Activated CD8-positive, alpha-beta memory T cell treated with anti-CD3 and anti-CD28 coated beads for 24 hours (primary cell): ENCODE results near the gene OPALIN.
"Not testable (repeated sequence)": the region's sequence is repeated elsewhere in the genome, so short reads cannot be mapped to it uniquely, and the experiment has no call there.

Source experiments
- DNase-seq: peaks from one replicate; pipeline ENCODE4 v3.0.0-alpha.2; 2020

OPALIN gene

GRCh38 chr10:96334616-96335526 is 23.9 kb downstream of the OPALIN start:
- DNase-seq = no peak

- no peak for DNase-seq
Measured at GRCh38 chr10:96333101-96333500, 25.7 kb downstream of the OPALIN start.

- no peak for DNase-seq
Measured at GRCh38 chr10:96327462-96327861, 31.3 kb downstream of the OPALIN start.

GRCh38 chr10:96325719-96326373 is 33.0 kb downstream of the OPALIN start:
- DNase-seq = no peak

GRCh38 chr10:96324447-96324846 is 34.4 kb downstream of the OPALIN start:
- DNase-seq = no peak

GRCh38 chr10:96322275-96322674 is 36.5 kb downstream of the OPALIN start:
- DNase-seq = no peak

- DNase-seq = no peak
Measured at GRCh38 chr10:96321822-96322221, 37.0 kb downstream of the OPALIN start.

GRCh38 chr10:96319754-96320474 is 38.9 kb downstream of the OPALIN start:
- no peak for DNase-seq

- DNase-seq = no peak
Measured at GRCh38 chr10:96317067-96317833, 41.6 kb downstream of the OPALIN start.

GRCh38 chr10:96313344-96313743 is 45.5 kb downstream of the OPALIN start:
- no peak for DNase-seq

- DNase-seq = no peak
Measured at GRCh38 chr10:96311180-96311715, 47.6 kb downstream of the OPALIN start.

GRCh38 chr10:96310321-96310669 is 48.5 kb downstream of the OPALIN start:
- DNase-seq = no peak

- no peak for DNase-seq
Measured at GRCh38 chr10:96309628-96310320, 49.0 kb downstream of the OPALIN start.

GRCh38 chr10:96308854-96309253 is 49.9 kb downstream of the OPALIN start:
- not testable (repeated sequence) for DNase-seq

- no peak for DNase-seq
Measured at GRCh38 chr10:96306516-96306915, 52.3 kb downstream of the OPALIN start.

- no peak for DNase-seq
Measured at GRCh38 chr10:96305019-96305418, 53.8 kb downstream of the OPALIN start.

GRCh38 chr10:96304230-96304629 is 54.6 kb downstream of the OPALIN start, which contains the start of gene DNTT:
Gene DNTT, plus strand, starts transcription at chr10:96304434. Its CDS starts 64 bp downstream, at chr10:96304498.
- DNase-seq = no peak

- no peak for DNase-seq
Measured at GRCh38 chr10:96301616-96302015, 57.2 kb downstream of the OPALIN start.

GRCh38 chr10:96299383-96299782 is 59.4 kb downstream of the OPALIN start:
- no peak for DNase-seq

- no peak for DNase-seq
Measured at GRCh38 chr10:96298362-96298761, 60.4 kb downstream of the OPALIN start.

GRCh38 chr10:96297486-96297885 is 61.3 kb downstream of the OPALIN start:
- DNase-seq = no peak

- DNase-seq = no peak
Measured at GRCh38 chr10:96295475-96295874, 63.3 kb downstream of the OPALIN start.
